Kidney (tissue), 14 donors: ENCODE data around the gene SLC1A2. TPM values are rescaled to one million over a fixed set of nuclear protein-coding genes. Genes with fewer than 3 reads are reported as not detected.

Experiments
- DNase-seq, 5 donors: peaks; one replicate each; pipeline ENCODE4 v3.0.0-alpha.2; 2013 to 2020
- FAIRE-seq: peaks from 2 replicates; lab custom pipeline; 2012; peaks lifted over from hg19 to GRCh38; lab: Jason Lieb, UNC
- H3K27ac ChIP-seq, 2 donors: one replicate each; pipeline ENCODE4 v1.7.0; 2013; ENCODE audit warnings: low read depth in 2 of 2, low read length in 2 of 2, inconsistent platforms in 1 of 2
- H3K27me3 ChIP-seq: one replicate; pipeline ENCODE4 v1.7.1; 2013; ENCODE audit warnings: low read length, inconsistent platforms; ENCODE audit not compliant: control insufficient read depth, insufficient read depth
- H3K36me3 ChIP-seq, 3 donors: one replicate each; pipeline versions ENCODE4 v1.7.0 to v1.7.1; 2013; ENCODE audit warnings: low read length in 3 of 3, control low read depth in 1 of 3, inconsistent platforms in 1 of 3; ENCODE audit not compliant: insufficient read depth in 3 of 3, control insufficient read depth in 2 of 3
- H3K4me1 ChIP-seq, 3 donors: one replicate each; pipeline versions ENCODE4 v1.7.0 to v1.7.1; 2013; ENCODE audit warnings: low read length in 3 of 3, inconsistent platforms in 1 of 3, low read depth in 1 of 3; ENCODE audit not compliant: control insufficient read depth in 2 of 3, insufficient read depth in 2 of 3
- H3K4me3 ChIP-seq, 3 donors: one replicate each; pipeline versions ENCODE4 v1.7.0 to v1.8.1; 2013; ENCODE audit warnings: low read length in 3 of 3, control low read depth in 1 of 3, inconsistent platforms in 1 of 3
- H3K9ac ChIP-seq, 3 donors: one replicate each; pipeline versions ENCODE4 v1.7.0 to v1.7.1; 2013; ENCODE audit warnings: low read length in 3 of 3, control low read depth in 1 of 3, inconsistent platforms in 1 of 3
- H3K9me3 ChIP-seq, 3 donors: one replicate each; pipeline versions ENCODE4 v1.7.0 to v1.7.1; 2013; ENCODE audit warnings: low read length in 3 of 3, control low read depth in 1 of 3, inconsistent platforms in 1 of 3; ENCODE audit not compliant: control insufficient read depth in 2 of 3, insufficient read depth in 1 of 3
- CTCF ChIP-seq: IDR thresholded peaks from 3 replicates; pipeline ENCODE4 v1.5.1; 2012; ENCODE audit warnings: mild to moderate bottlenecking, moderate library complexity, borderline replicate concordance; ENCODE audit not compliant: insufficient read depth; ENCODE audit errors: extremely low read depth
- intact Hi-C: fragments of 100-400 bp; cut with DNase I; formaldehyde crosslinking; loops from one replicate; pipeline ENCODE4 v1.11.1; 2022
- polyA plus RNA-seq: library from polyadenylated mRNA; stranded (reverse); fragments of 350-450 nt; fragmentation: Illumina TruSeq; extraction: RNeasy Lipid Tissue Mini Kit (QIAGEN cat#74804); gene quantifications from one replicate; pipeline ENCODE4 v1.2.3, GENCODE V29; 2014; ENCODE audit warnings: low read depth, low replicate concordance; ENCODE audit not compliant: insufficient read depth
- total RNA-seq: library from RNA; stranded (reverse); fragmentation: NEBNext Ultra II Directional; extraction: Animal tissue kit (Norgen Biotek cat#: 25700); gene quantifications from one replicate; pipeline ENCODE4 v1.2.1, GENCODE V29; 2021
- donor health status: control.
- donor health status: control.
- donor health status: control.
- donor health status: control.
- donor health status: control.
- donor health status: DM: yes; HTN: yes; CAD: no.
- donor health status: Normal renal cell carcinoma (clear cell type).

The SLC1A2 gene
- total and polyA plus RNA-seq, 2 donors from 2014 or later = 0.11 to 0.28 TPM

- intact Hi-C loops = no loop called here
- TF ChIP-seq CTCF = no peak
- no peak for DNase-seq
- Histone ChIP-seq H3K4me1 (no peaks in the 10 kb centered on the region), H3K27ac (no peak overlapping the region), H3K27me3 (no peaks in the 10 kb centered on the region), H3K9me3 (no peaks in the 10 kb centered on the region), H3K36me3 (no peaks in the 10 kb centered on the region), H3K4me3 (no peak overlapping the region), H3K9ac (no peak overlapping the region)
- no peak for FAIRE-seq
Measured at GRCh38 chr11:35355102-35355749, 64.1 kb downstream of the SLC1A2 start.

- FAIRE-seq = no peak
- H3K9ac ChIP-seq = no peak overlapping the region
- H3K36me3 ChIP-seq = no peaks in the 10 kb centered on the region
- TF ChIP-seq CTCF = no peak
- H3K9me3 ChIP-seq = no peaks in the 10 kb centered on the region
- H3K4me1 ChIP-seq = no peaks in the 10 kb centered on the region
- DNase-seq = no peak
- intact Hi-C loops = no loop called here
- no peaks in the 10 kb centered on the region for H3K27me3 ChIP-seq
- H3K27ac ChIP-seq = no peak overlapping the region
- no peak overlapping the region for H3K4me3 ChIP-seq
Measured at GRCh38 chr11:35354644-35355043, 64.7 kb downstream of the SLC1A2 start.

GRCh38 chr11:35352077-35352888 is 67.1 kb downstream of the SLC1A2 start:
- Histone ChIP-seq H3K36me3 (no peaks in the 10 kb centered on the region), H3K4me3 (no peak overlapping the region), H3K27me3 (no peaks in the 10 kb centered on the region), H3K4me1 (no peaks in the 10 kb centered on the region), H3K9me3 (no peaks in the 10 kb centered on the region), H3K9ac (no peak overlapping the region), H3K27ac (no peak overlapping the region)
- FAIRE-seq (no peak), DNase-seq (no peak)
- TF ChIP-seq CTCF = no peak
- intact Hi-C loops = no loop called here
